ENCODE results near the gene TMPRSS6. TPM values are rescaled to one million over a fixed set of nuclear protein-coding genes. Genes with fewer than 3 reads are reported as not detected.
"Not testable (repeated sequence)": the region's sequence is repeated elsewhere in the genome, so short reads cannot be mapped to it uniquely, and the experiment has no call there.

TMPRSS6 gene
- total RNA-seq, 2 experiments from 2014 or later = 11.3 to 12.4 TPM

DNA sequence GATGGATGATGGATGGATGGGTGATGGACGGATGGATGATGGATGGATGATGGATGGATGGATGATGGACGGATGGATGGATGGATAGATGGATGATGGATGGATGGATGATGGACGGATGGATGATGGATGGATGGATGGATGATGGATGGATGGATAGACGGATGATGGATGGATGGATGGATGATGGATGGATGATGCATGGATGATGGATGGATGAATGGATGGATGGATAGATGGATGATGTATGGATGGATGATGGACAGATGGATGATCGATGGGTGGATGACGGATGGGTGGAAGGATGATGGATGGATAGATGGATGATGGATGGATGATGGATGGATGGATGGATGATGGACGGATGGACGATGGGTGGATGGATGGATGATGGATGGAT is 36.8 kb downstream of the TMPRSS6 start:
- no peak for DNase-seq
- no peak overlapping the region for H3K27ac Mint-ChIP-seq
- no peaks in the 10 kb centered on the region for H3K36me3 Mint-ChIP-seq (ENCODE audit: low read depth)
- ChIA-PET CTCF (interaction anchor here (1.6 kb wide), 1 partner anchor 50 kb away, joined by 4 read pairs; no protein-coding TSS in a partner anchor), POLR2A (interaction anchor here (1.0 kb wide), 1 partner anchor 9 kb away, joined by 3 read pairs; no protein-coding TSS in a partner anchor)
- H3K9me3 Mint-ChIP-seq = no peaks in the 10 kb centered on the region
- ATAC-seq = no peak
- no peak overlapping the region for H3K4me3 Mint-ChIP-seq
- peaks cover 38% of the 10 kb centered on the region for H3K27me3 Mint-ChIP-seq
- intact Hi-C loops (cut with micrococcal nuclease) = no loop called here
- peaks cover 4% of the 10 kb centered on the region for H3K4me1 Mint-ChIP-seq (ENCODE audit: low read depth)
- TF ChIP-seq, protein P1, sequence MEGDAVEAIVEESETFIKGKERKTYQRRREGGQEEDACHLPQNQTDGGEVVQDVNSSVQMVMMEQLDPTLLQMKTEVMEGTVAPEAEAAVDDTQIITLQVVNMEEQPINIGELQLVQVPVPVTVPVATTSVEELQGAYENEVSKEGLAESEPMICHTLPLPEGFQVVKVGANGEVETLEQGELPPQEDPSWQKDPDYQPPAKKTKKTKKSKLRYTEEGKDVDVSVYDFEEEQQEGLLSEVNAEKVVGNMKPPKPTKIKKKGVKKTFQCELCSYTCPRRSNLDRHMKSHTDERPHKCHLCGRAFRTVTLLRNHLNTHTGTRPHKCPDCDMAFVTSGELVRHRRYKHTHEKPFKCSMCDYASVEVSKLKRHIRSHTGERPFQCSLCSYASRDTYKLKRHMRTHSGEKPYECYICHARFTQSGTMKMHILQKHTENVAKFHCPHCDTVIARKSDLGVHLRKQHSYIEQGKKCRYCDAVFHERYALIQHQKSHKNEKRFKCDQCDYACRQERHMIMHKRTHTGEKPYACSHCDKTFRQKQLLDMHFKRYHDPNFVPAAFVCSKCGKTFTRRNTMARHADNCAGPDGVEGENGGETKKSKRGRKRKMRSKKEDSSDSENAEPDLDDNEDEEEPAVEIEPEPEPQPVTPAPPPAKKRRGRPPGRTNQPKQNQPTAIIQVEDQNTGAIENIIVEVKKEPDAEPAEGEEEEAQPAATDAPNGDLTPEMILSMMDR (IDR thresholded peaks at IDR 0.05) = no peak

DNA sequence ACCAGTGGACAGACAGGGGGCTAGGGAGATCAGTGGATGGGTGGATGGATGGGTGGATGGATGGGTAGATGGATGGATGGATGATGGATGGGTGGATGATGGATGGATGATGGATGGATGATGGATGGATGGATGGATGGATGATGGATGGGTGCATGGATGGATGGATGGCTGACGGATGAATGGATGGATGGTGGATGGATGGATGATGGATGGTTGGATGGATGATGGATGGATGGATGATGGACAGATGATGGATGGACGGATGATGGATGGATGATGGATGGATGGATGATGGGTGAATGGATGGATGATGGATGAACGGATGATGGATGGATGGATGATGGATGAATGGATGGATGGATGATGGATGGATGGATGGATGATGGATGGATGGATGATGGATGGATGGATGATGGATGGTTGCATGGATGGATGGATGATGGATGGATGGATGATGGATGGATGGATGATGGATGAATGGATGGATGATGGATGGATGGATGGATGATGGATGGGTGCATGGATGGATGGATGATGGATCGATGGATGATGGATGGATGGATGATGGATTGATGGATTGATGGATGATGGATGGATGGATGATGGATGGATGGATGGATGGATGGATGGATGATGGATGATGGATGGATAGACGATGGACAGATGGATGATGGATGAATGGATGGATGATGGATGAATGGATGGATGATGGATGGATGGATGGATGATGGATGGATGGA is 37.5 kb downstream of the TMPRSS6 start:
- H3K4me1 Mint-ChIP-seq (ENCODE audit: low read depth); H3K9me3 Mint-ChIP-seq; intact Hi-C loops (cut with micrococcal nuclease); DNase-seq; H3K36me3 Mint-ChIP-seq (ENCODE audit: low read depth); POLR2A ChIA-PET; H3K27ac Mint-ChIP-seq; ATAC-seq; H3K4me3 Mint-ChIP-seq: not testable (repeated sequence)
- CTCF ChIA-PET = interaction anchor here (0.6 to 2.0 kb wide), 2 partner anchors 21 to 22 kb away, joined by 4 read pairs; partner anchors contain the start of gene KCTD17
- peaks cover 42% of the 10 kb centered on the region for H3K27me3 Mint-ChIP-seq

DNA sequence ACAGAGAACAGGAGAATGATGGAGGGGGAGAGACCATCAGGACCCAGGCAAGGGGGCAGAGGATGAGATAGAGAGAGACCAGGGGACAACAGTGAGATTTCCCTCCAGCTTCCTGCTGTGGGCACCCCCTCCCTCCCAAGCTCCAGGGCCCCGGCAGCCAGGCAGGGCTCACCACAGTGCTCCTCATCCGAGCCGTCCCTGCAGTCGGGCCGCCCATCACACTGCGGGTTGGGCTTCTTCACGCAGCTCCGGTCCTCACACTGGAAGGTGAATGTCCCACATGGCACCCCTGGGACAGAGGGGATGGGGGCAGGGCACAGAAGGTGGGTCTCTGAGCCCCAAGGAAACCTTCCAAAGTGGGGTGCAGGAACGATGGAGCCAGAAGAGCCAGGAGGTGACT is 38.8 kb downstream of the TMPRSS6 start:
- Mint-ChIP-seq H3K4me3 (no peak overlapping the region), H3K9me3 (no peaks in the 10 kb centered on the region), H3K27me3 (peaks cover 37% of the 10 kb centered on the region), H3K36me3 (ENCODE audit: low read depth) (no peaks in the 10 kb centered on the region), H3K27ac (no peak overlapping the region), H3K4me1 (ENCODE audit: low read depth) (no peaks in the 10 kb centered on the region)
- intact Hi-C loops (cut with micrococcal nuclease) = no loop called here
- no peak for ATAC-seq
- TF ChIP-seq, protein P1 (IDR thresholded peaks at IDR 0.05) = no peak
- CTCF ChIA-PET = interaction anchor here (2.0 kb wide), 1 partner anchor 19 kb away, joined by 4 read pairs; the partner anchor contains the start of gene KCTD17
- POLR2A ChIA-PET = no interaction called here
- DNase-seq = no peak

DNA sequence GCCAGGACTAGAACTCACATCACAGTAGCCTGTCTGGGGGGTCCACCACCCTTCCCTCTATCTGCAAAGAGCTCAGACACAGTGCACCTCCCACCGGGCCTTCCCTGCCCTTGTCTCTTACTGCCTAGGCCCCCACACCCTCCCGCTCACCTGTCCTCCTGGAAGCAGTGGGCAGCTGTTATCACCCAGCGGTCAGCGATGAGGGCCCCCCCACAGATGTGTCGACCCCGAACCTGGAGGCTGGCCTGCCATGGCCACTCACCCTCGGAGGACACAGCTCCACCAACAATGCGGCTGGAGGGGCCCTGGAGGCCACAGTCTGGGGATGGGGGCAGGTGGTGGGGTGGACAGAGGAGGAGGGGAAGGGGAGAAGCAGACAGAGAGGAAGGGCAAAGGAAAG is 39.2 kb downstream of the TMPRSS6 start:
- ATAC-seq (no peak), DNase-seq (no peak)
- Mint-ChIP-seq H3K4me3 (no peak overlapping the region), H3K27me3 (peaks cover 37% of the 10 kb centered on the region), H3K27ac (no peak overlapping the region), H3K4me1 (ENCODE audit: low read depth) (no peaks in the 10 kb centered on the region), H3K36me3 (ENCODE audit: low read depth) (no peaks in the 10 kb centered on the region), H3K9me3 (no peaks in the 10 kb centered on the region)
- ChIA-PET CTCF (interaction anchor here (2.0 kb wide), 1 partner anchor 19 kb away, joined by 4 read pairs; the partner anchor contains the start of gene KCTD17), POLR2A (interaction anchor here (0.6 kb wide), 1 partner anchor 15 kb away, joined by 3 read pairs; no protein-coding TSS in a partner anchor)
- intact Hi-C loops (cut with micrococcal nuclease) = no loop called here
- TF ChIP-seq, protein P1 (IDR thresholded peaks at IDR 0.05) = no peak

- intact Hi-C loops (cut with micrococcal nuclease) = no loop called here
- H3K4me1 Mint-ChIP-seq (ENCODE audit: low read depth) = no peaks in the 10 kb centered on the region
- peaks cover 31% of the 10 kb centered on the region for H3K27me3 Mint-ChIP-seq
- DNase-seq (no peak), ATAC-seq (no peak)
- CTCF ChIA-PET = interaction anchor here (1.0 to 2.0 kb wide), 2 partner anchors 18 to 130 kb away, joined by 3 to 4 read pairs; partner anchors contain the start of gene KCTD17
- H3K4me3 Mint-ChIP-seq = no peak overlapping the region
- no peak overlapping the region for H3K27ac Mint-ChIP-seq
- H3K9me3 Mint-ChIP-seq = no peaks in the 10 kb centered on the region
- TF ChIP-seq, protein P1 (IDR thresholded peaks at IDR 0.05) = no peak
- POLR2A ChIA-PET = interaction anchor here (0.6 kb wide), 1 partner anchor 15 kb away, joined by 3 read pairs; no protein-coding TSS in a partner anchor
- no peaks in the 10 kb centered on the region for H3K36me3 Mint-ChIP-seq (ENCODE audit: low read depth)
Measured at GRCh38 chr22:37069719-37070118, 39.8 kb downstream of the TMPRSS6 start.
